IMR-90 (cell line): ENCODE data around the gene GGT5. TPM values are rescaled to one million over a fixed set of nuclear protein-coding genes. Genes with fewer than 3 reads are reported as not detected.

Source experiments
- ATAC-seq: fragments of 200-7000 bp; cut with Tn5 transposase; 2 replicates; pipeline ENCODE4 v1.9.1; 2020; ENCODE audit warnings: low read depth, mild to moderate bottlenecking, moderate library complexity
- BruUV-seq: library from RNA; stranded (reverse); fragments of 400-500 nt; replicated peaks from 2 replicates; lab custom pipeline; 2021; lab: Mats Ljungman, UMichigan
- CTCF ChIA-PET: fragments of 300-600 bp; formaldehyde crosslinking; extraction: SDS; loops from one replicate; lab custom pipeline; 2021; ENCODE audit warnings: antibody characterized with exemption; lab: Yijun Ruan, JAX
- POLR2A ChIA-PET: fragments of 300-600 bp; sonication (Branson Sonifier 250); formaldehyde crosslinking; loops from one replicate; lab custom pipeline; 2022; ENCODE audit warnings: antibody characterized with exemption; ENCODE audit not compliant: unreplicated experiment; lab: Charles Lee
- DNase-seq: peaks from one replicate; pipeline ENCODE4 v3.0.0; 2013
- H2AFZ ChIP-seq: replicated peaks from 2 replicates; pipeline ENCODE3; 2013; ENCODE audit warnings: low read length, mild to moderate bottlenecking; ENCODE audit not compliant: poor library complexity
- H2AK5ac ChIP-seq: 2 replicates; pipeline ENCODE4 v1.6.1; 2013; ENCODE audit warnings: low read depth, low read length, inconsistent platforms
- H2AK9ac ChIP-seq: replicated peaks from 2 replicates; pipeline ENCODE3; 2013; ENCODE audit warnings: mild to moderate bottlenecking, low read depth, low read length, moderate library complexity; ENCODE audit not compliant: poor library complexity
- H2BK120ac ChIP-seq: 2 replicates; pipeline ENCODE4 v1.6.1; 2013; ENCODE audit warnings: low read depth, low read length, inconsistent platforms
- H2BK15ac ChIP-seq: 3 replicates; pipeline ENCODE4 v1.6.1; 2013; ENCODE audit warnings: low read depth, low read length, inconsistent platforms
- H2BK20ac ChIP-seq: 2 replicates; pipeline ENCODE4 v1.6.1; 2013; ENCODE audit warnings: low read depth, mild to moderate bottlenecking, inconsistent platforms, low read length, moderate library complexity
- H2BK5ac ChIP-seq: 2 replicates; pipeline ENCODE4 v1.6.1; 2013; ENCODE audit warnings: mild to moderate bottlenecking, low read depth, low read length, inconsistent platforms; ENCODE audit not compliant: poor library complexity, severe bottlenecking
- H3K14ac ChIP-seq: replicated peaks from 2 replicates; pipeline ENCODE4 v1.6.1; 2013; ENCODE audit warnings: low read depth, low read length, inconsistent platforms
- H3K18ac ChIP-seq: 2 replicates; pipeline ENCODE4 v1.6.1; 2013; ENCODE audit warnings: low read depth, low read length, control low read depth
- H3K23ac ChIP-seq: 2 replicates; pipeline ENCODE4 v1.6.1; 2013; ENCODE audit warnings: low read depth, low read length, inconsistent platforms
- H3K27ac ChIP-seq: 2 replicates; pipeline ENCODE4 v1.5.1; 2013; ENCODE audit warnings: mild to moderate bottlenecking, control low read depth, low read length; ENCODE audit not compliant: insufficient read depth
- H3K27me3 ChIP-seq: 2 replicates; pipeline ENCODE4 v1.6.1; 2013; ENCODE audit warnings: low read length; ENCODE audit not compliant: control insufficient read depth, insufficient read depth
- H3K36me3 ChIP-seq: 2 replicates; pipeline ENCODE4 v1.6.1; 2013; ENCODE audit warnings: low read length, mixed read lengths; ENCODE audit not compliant: control insufficient read depth, insufficient read depth
- H3K4ac ChIP-seq: 2 replicates; pipeline ENCODE4 v1.6.1; 2013; ENCODE audit warnings: low read depth, low read length, inconsistent platforms
- H3K4me1 ChIP-seq: 2 replicates; pipeline ENCODE4 v1.6.1; 2013; ENCODE audit warnings: low read length, mixed read lengths; ENCODE audit not compliant: control insufficient read depth, insufficient read depth
- H3K4me2 ChIP-seq: 2 replicates; pipeline ENCODE4 v1.6.1; 2013; ENCODE audit warnings: low read depth, mild to moderate bottlenecking, control low read depth, low read length, moderate library complexity
- H3K4me3 ChIP-seq: 2 replicates; pipeline ENCODE4 v1.5.1; 2013; ENCODE audit warnings: low read depth, mild to moderate bottlenecking, control low read depth, low read length, moderate library complexity; ENCODE audit not compliant: insufficient read depth
- H3K56ac ChIP-seq: 2 replicates; pipeline ENCODE4 v1.6.1; 2013; ENCODE audit warnings: low read length, inconsistent platforms; ENCODE audit not compliant: insufficient read depth; ENCODE audit errors: extremely low read depth
- H3K79me1 ChIP-seq, 2 experiments: 2 replicates each; pipeline ENCODE4 v1.6.1; 2013; ENCODE audit warnings: low read length in 2 of 2, inconsistent platforms in 1 of 2, low read depth in 1 of 2
- H3K9ac ChIP-seq: 2 replicates; pipeline ENCODE4 v1.6.1; 2013; ENCODE audit warnings: low read depth, low read length, control low read depth
- H3K9me1 ChIP-seq: 2 replicates; pipeline ENCODE4 v1.6.1; 2013; ENCODE audit warnings: low read length, inconsistent platforms; ENCODE audit not compliant: insufficient read depth
- H3K9me3 ChIP-seq: 2 replicates; pipeline ENCODE4 v1.6.1; 2013; ENCODE audit warnings: low read length; ENCODE audit not compliant: control insufficient read depth, insufficient read depth
- H4K20me1 ChIP-seq: 2 replicates; pipeline ENCODE4 v1.6.1; 2013; ENCODE audit warnings: low read length, inconsistent platforms; ENCODE audit not compliant: insufficient read depth
- H4K5ac ChIP-seq: 2 replicates; pipeline ENCODE4 v1.6.1; 2013; ENCODE audit warnings: mild to moderate bottlenecking, low read depth, low read length, control low read depth
- H4K8ac ChIP-seq, 2 experiments: 2 replicates each; pipeline ENCODE4 v1.6.1; 2013; ENCODE audit warnings: low read depth in 2 of 2, low read length in 2 of 2, control low read depth in 1 of 2, inconsistent platforms in 1 of 2
- H4K91ac ChIP-seq: 2 replicates; pipeline ENCODE4 v1.6.1; 2013; ENCODE audit warnings: low read depth, low read length, inconsistent platforms; ENCODE audit not compliant: insufficient read depth
- BHLHE40 ChIP-seq: fragments of 150-350 bp; IDR thresholded peaks from 2 replicates; pipeline ENCODE4 v1.6.1; 2016; ENCODE audit warnings: mild to moderate bottlenecking, low read depth, low read length
- FOS ChIP-seq: fragments of 150-350 bp; IDR thresholded peaks from 2 replicates; pipeline ENCODE4 v1.6.1; 2016; ENCODE audit warnings: low read depth, low read length
- MAFK ChIP-seq: IDR thresholded peaks from 2 replicates; pipeline ENCODE4 v1.6.1; 2012; ENCODE audit warnings: low read depth, low read length, improper control_type of control experiment
- MAZ ChIP-seq: IDR thresholded peaks from 2 replicates; pipeline ENCODE4 v1.6.1; 2012; ENCODE audit warnings: low read depth, mild to moderate bottlenecking, low read length, improper control_type of control experiment, moderate library complexity, borderline replicate concordance
- NFE2L2 ChIP-seq: fragments of 150-350 bp; IDR thresholded peaks from 2 replicates; pipeline ENCODE4 v1.6.1; 2016; ENCODE audit warnings: low read depth, mild to moderate bottlenecking, low read length
- RAD21 ChIP-seq: IDR thresholded peaks from 2 replicates; pipeline ENCODE4 v1.6.1; 2012; ENCODE audit warnings: low read length, improper control_type of control experiment
- WGBS, 2 experiments: methylation state at CpG; one replicate each; pipeline versions ENCODE4 v1.1.5 to v1.1.7; 2013; ENCODE audit warnings: missing lambda C conversion rate in 2 of 2; ENCODE audit not compliant: insufficient read length in 1 of 2; ENCODE audit errors: extremely low coverage in 2 of 2; 5-methylcytosine and 5-hydroxymethylcytosine counted together
- dilution Hi-C: fragments of 300-500 bp; cut with HindIII; formaldehyde crosslinking; loops from one replicate; pipeline ENCODE4 v1.14.3; 2018; ENCODE audit warnings: low sequenced_read_pairs; ENCODE audit not compliant: unreplicated experiment
- in situ Hi-C: fragments of 300-500 bp; cut with MboI; formaldehyde crosslinking; loops from 3 replicates; pipeline ENCODE4 v1.14.3; 2019; ENCODE audit warnings: low sequenced_read_pairs, inconsistent platforms, mixed read lengths
- intact Hi-C: fragments of 100-400 bp; cut with micrococcal nuclease; formaldehyde crosslinking; loops from 2 replicates; pipeline ENCODE4 v1.10.0; 2022
- polyA plus RNA-seq, 3 experiments: library from polyadenylated mRNA; depleted of rRNA; stranded (reverse); fragments of >200 nt; gene quantifications; 2 replicates each; pipeline ENCODE4 v1.2.3, GENCODE V29; 2012; ENCODE audit warnings: low replicate concordance in 1 of 3
- total RNA-seq: library from RNA; depleted of rRNA; stranded (reverse); fragments of >200 nt; gene quantifications from 2 replicates; pipeline ENCODE4 v1.2.3, GENCODE V29; 2012

The GGT5 gene
- total and polyA plus RNA-seq, 2 of the 4 experiments (the other 2 are of a cell fraction): 0.18 to 5.8 TPM

DNA sequence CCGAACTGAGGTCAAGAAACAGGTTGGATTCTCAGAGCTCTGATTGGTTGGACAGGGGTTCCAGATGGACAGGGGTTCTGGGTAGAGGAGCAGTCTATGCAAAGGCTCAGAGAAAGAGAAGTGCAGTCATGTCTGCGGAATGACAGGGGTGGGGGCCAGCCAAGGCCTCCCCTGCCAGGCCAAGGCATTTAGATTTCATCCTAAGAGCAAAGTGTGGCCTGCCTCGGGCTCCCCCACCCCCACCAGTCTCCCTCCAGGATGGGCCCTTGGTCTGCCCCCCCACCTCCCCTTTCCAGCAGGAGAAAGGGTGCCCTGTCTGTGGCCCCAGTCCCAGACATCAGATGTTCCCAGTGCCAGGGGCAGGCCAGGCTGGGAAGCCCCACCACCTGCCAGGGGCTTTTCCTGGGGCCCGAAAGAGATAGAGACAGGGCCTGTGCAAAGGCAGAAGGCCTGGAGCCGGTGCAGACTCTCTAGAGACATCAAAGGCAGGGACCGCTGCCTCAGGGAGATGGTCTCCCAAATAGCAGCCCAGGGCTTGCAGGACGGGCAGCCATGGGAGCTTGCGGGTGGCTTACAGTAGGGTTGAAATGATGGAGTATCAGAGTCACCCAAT, 54.2 kb downstream of the GGT5 start:
- no peaks in the 10 kb centered on the region for H3K79me1 ChIP-seq
- H2BK120ac ChIP-seq: peak overlapping the region; percentile 99
- no peak overlapping the region for H2BK5ac ChIP-seq
- H3K9ac ChIP-seq: no peak overlapping the region
- no peaks in the 10 kb centered on the region; the same call in 1 of the 2 replicates for H3K9me1 ChIP-seq
- intact Hi-C loops: loop anchor here (1.0 kb wide), 1 partner anchor 18 kb away; no protein-coding TSS in a partner anchor
- CTCF ChIA-PET: interaction anchor here (0.7 to 1.5 kb wide), 5 partner anchors 17 to 326 kb away, joined by 3 to 13 read pairs (median 4); no protein-coding TSS in a partner anchor
- WGBS, 2 experiments: 93% methylated on average over 2 of the region's 8 CpGs; no CpG with 5 or more reads in 1 of the 2 experiments
- H3K56ac ChIP-seq: no peak overlapping the region
- in situ Hi-C loops: no loop called here
- peak overlapping the region; percentile 34 to 73; a peak in 2 of 4 replicates for H4K8ac ChIP-seq
- dilution Hi-C loops: no loop called here
- peak overlapping the region; percentile 23 for H2AK9ac ChIP-seq
- peak overlapping the region; percentile 41; the same call in 1 of the 2 replicates for H3K14ac ChIP-seq
- H3K27me3 ChIP-seq: no peaks in the 10 kb centered on the region
- H2BK20ac ChIP-seq: peak overlapping the region; percentile 93; the same call in 1 of the 2 replicates
- peak overlapping the region; percentile 94 for H2AK5ac ChIP-seq
- H4K20me1 ChIP-seq: no peaks in the 10 kb centered on the region
- POLR2A ChIA-PET: no interaction called here
- no peak for DNase-seq
- ATAC-seq: no peak
- H3K23ac ChIP-seq: no peak overlapping the region
- BruUV-seq: no TSS peak
- peaks cover 10% of the 10 kb centered on the region for H3K4me1 ChIP-seq
- H3K9me3 ChIP-seq: no peaks in the 10 kb centered on the region
- H3K4me3 ChIP-seq: no peak overlapping the region
- H4K91ac ChIP-seq: peak overlapping the region; percentile 91
- H2AFZ ChIP-seq: peak overlapping the region; percentile 14
- no peak overlapping the region; the same call in 1 of the 2 replicates for H3K27ac ChIP-seq
- peak overlapping the region; percentile 90 for H3K4ac ChIP-seq
- H2BK15ac ChIP-seq: 0 out of 3 replicates have a peak overlapping the region, but pooled peaks have one; percentile 91
- peak overlapping the region; percentile 5; the same call in 1 of the 2 replicates for H3K18ac ChIP-seq
- no peak overlapping the region for H3K4me2 ChIP-seq
- no peaks in the 10 kb centered on the region for H3K36me3 ChIP-seq
- TF ChIP-seq BHLHE40: no peak
- no peak for TF ChIP-seq FOS
- no peak for TF ChIP-seq NFE2L2
- TF ChIP-seq MAFK: no peak
- TF ChIP-seq MAZ: peak; percentile 68; the same call in 1 of the 2 replicates
- no peak for TF ChIP-seq RAD21
- peak overlapping the region; percentile 69 for H4K5ac ChIP-seq
